HepG2 (cell line): ENCODE results near the gene TTC16. TPM values are rescaled to one million over a fixed set of nuclear protein-coding genes. Genes with fewer than 3 reads are reported as not detected.

Source experiments
- ATAC-seq: fragments of 200-7000 bp; cut with Tn5 transposase; 3 replicates; pipeline ENCODE4 v1.9.1; 2020; ENCODE audit warnings: mild to moderate bottlenecking, moderate library complexity
- BruUV-seq: library from RNA; stranded (reverse); fragments of 400-500 nt; replicated peaks from 2 replicates; lab custom pipeline; 2021; lab: Mats Ljungman, UMichigan
- CTCF ChIA-PET: fragments of 300-600 bp; formaldehyde crosslinking; extraction: SDS; loops from one replicate; lab custom pipeline; 2021; ENCODE audit warnings: low total read pairs, inconsistent platforms, low intra/inter-chr PET ratio; lab: Yijun Ruan, JAX
- POLR2A ChIA-PET: fragments of 350-600 bp; sonication (Branson Sonifier 250); formaldehyde crosslinking; loops from one replicate; lab custom pipeline; 2020; ENCODE audit warnings: antibody characterized with exemption, inconsistent platforms; lab: Yijun Ruan, JAX
- DNase-seq: peaks from one replicate; pipeline ENCODE4 v3.0.0-alpha.2; 2015; ENCODE audit warnings: low spot score
- FAIRE-seq: peaks from 3 replicates; lab custom pipeline; 2011; peaks lifted over from hg19 to GRCh38; lab: Jason Lieb, UNC
- H2AFZ ChIP-seq: one replicate; pipeline ENCODE4 v1.6.1; 2011; ENCODE audit warnings: low read length, inconsistent platforms
- H3K27ac ChIP-seq: fragments of 300-600 bp; 3 replicates; pipeline ENCODE4 v1.8.0; 2011; ENCODE audit warnings: mixed run types, mild to moderate bottlenecking, mixed read lengths, low read length, inconsistent platforms; ENCODE audit not compliant: insufficient read depth; ENCODE audit errors: extremely low read length
- H3K27me3 ChIP-seq, 2 experiments: fragments of 200-600 bp in 1 of 2; 2 replicates in 1 of 2; 3 replicates in 1 of 2; pipeline versions ENCODE4 v1.6.0 to v1.8.0; 2011; ENCODE audit warnings: low read length in 2 of 2, mild to moderate bottlenecking in 2 of 2, moderate library complexity in 2 of 2, inconsistent platforms in 1 of 2; ENCODE audit not compliant: insufficient read depth in 2 of 2, control insufficient read depth in 1 of 2
- H3K36me3 ChIP-seq, 2 experiments: fragments of 200-600 bp in 1 of 2; replicated peaks in 1 of 2; 2 replicates in 1 of 2; 3 replicates in 1 of 2; pipeline versions ENCODE4 v1.5.1 to v1.8.0; 2011; ENCODE audit warnings: low read length in 2 of 2, inconsistent platforms in 1 of 2; ENCODE audit not compliant: insufficient read depth in 2 of 2, control insufficient read depth in 1 of 2
- H3K4me1 ChIP-seq: 2 replicates; pipeline ENCODE4 v1.5.1; 2012; ENCODE audit warnings: low read length, inconsistent platforms; ENCODE audit not compliant: insufficient read depth
- H3K4me2 ChIP-seq: 2 replicates; pipeline ENCODE4 v1.6.0; 2011; ENCODE audit warnings: low read depth, low read length, inconsistent platforms
- H3K4me3 ChIP-seq, 3 experiments: fragments of 200-600 bp in 1 of 3; sonication (generic), shearing (Covaris generic) in 1 of 3; replicated peaks in 1 of 3; 2 replicates each; pipeline ENCODE4 v1.5.1; 2011 to 2016; ENCODE audit warnings: low read length in 3 of 3, inconsistent platforms in 2 of 3, low read depth in 2 of 3, mild to moderate bottlenecking in 2 of 3, control low read depth in 1 of 3, mixed read lengths in 1 of 3; ENCODE audit not compliant: insufficient read depth in 1 of 3
- H3K79me2 ChIP-seq: one replicate; pipeline ENCODE4 v1.6.1; 2011; ENCODE audit warnings: low read length, inconsistent platforms; ENCODE audit not compliant: insufficient read depth
- H3K9ac ChIP-seq: 2 replicates; pipeline ENCODE4 v1.6.0; 2011; ENCODE audit warnings: mild to moderate bottlenecking, low read depth, low read length, inconsistent platforms; ENCODE audit not compliant: insufficient read depth
- H3K9me3 ChIP-seq: 2 replicates; pipeline ENCODE4 v1.5.1; 2012; ENCODE audit warnings: mild to moderate bottlenecking, low read length
- H4K20me1 ChIP-seq: 2 replicates; pipeline ENCODE4 v1.6.0; 2011; ENCODE audit warnings: inconsistent platforms, mild to moderate bottlenecking, low read length, moderate library complexity; ENCODE audit not compliant: insufficient read depth
- NFAT5 ChIP-seq: sonication (generic); formaldehyde crosslinking; IDR thresholded peaks from 2 replicates; pipeline ENCODE4 v1.4.0; 2020; ENCODE audit warnings: missing genetic modification reagents
- ZNF121 ChIP-seq: sonication (generic); formaldehyde crosslinking; IDR thresholded peaks from 2 replicates; pipeline ENCODE4 v1.5.0; 2020; ENCODE audit warnings: mild to moderate bottlenecking, missing genetic modification reagents
- ZXDC ChIP-seq: sonication (generic); formaldehyde crosslinking; IDR thresholded peaks from 2 replicates; pipeline ENCODE4 v1.5.0; 2020; ENCODE audit warnings: mild to moderate bottlenecking, missing genetic modification reagents
- WGBS: methylation state at CpG from one replicate; pipeline ENCODE4 v1.1.6; 2017; ENCODE audit warnings: low lambda C conversion rate; 5-methylcytosine and 5-hydroxymethylcytosine counted together
- in situ Hi-C: cut with HindIII; loops from 2 replicates; pipeline ENCODE4 v1.10.0; 2017; ENCODE audit warnings: low pct_unique_long_range_greater_than_20kb; ENCODE audit not compliant: extremely low pct_ligation_motif_present
- intact Hi-C: fragments of 100-400 bp; cut with micrococcal nuclease; formaldehyde crosslinking; loops from one replicate; pipeline ENCODE4 v1.10.0; 2022; ENCODE audit not compliant: unreplicated experiment
- polyA plus RNA-seq, 8 experiments: library from polyadenylated mRNA; depleted of rRNA in 3 of 8; stranded (reverse) in 7 of 8; unstranded in 1 of 8; fragments of >200 nt; fragmentation: Illumina TruSeq in 4 of 8; extraction: Trizol in 4 of 8; gene quantifications; 2 replicates each; pipeline versions ENCODE4 v1.2.1 to v1.2.3, GENCODE V29; 2011 to 2016; ENCODE audit warnings: low read depth in 4 of 8, missing spikeins in 1 of 8, mixed read lengths in 1 of 8; ENCODE audit not compliant: insufficient read depth in 1 of 8
- total RNA-seq, 5 experiments: library from RNA; depleted of rRNA; stranded (reverse); fragments of >200 nt; fragmentation: Illumina TruSeq; extraction: Trizol; gene quantifications; 2 replicates each; pipeline ENCODE4 v1.2.3, GENCODE V29; 2016; ENCODE audit warnings: low read depth in 1 of 5

Gene TTC16
- total and polyA plus RNA-seq, 2 of the 13 experiments (the other 11 are each of a cell fraction or from before 2014, with no cell fraction given), result not detected

- intact Hi-C loops, result no loop called here
- H3K9ac ChIP-seq, result no peak overlapping the region
- H3K36me3 ChIP-seq, result no peaks in the 10 kb centered on the region
- in situ Hi-C loops, result no loop called here
- FAIRE-seq (no peak), DNase-seq (no peak), ATAC-seq (no peak)
- ChIA-PET CTCF (no interaction called here), POLR2A (no interaction called here)
- H3K27me3 ChIP-seq, result no peaks in the 10 kb centered on the region
- H3K4me1 ChIP-seq, result peaks cover 10% of the 10 kb centered on the region; the same call in 1 of the 2 replicates
- H3K4me2 ChIP-seq, result no peak overlapping the region
- H3K79me2 ChIP-seq, result no peaks in the 10 kb centered on the region
- BruUV-seq, result no TSS peak
- no peaks in the 10 kb centered on the region for H4K20me1 ChIP-seq
- no peak overlapping the region for H2AFZ ChIP-seq
- no peak overlapping the region for H3K27ac ChIP-seq
- no peak overlapping the region for H3K4me3 ChIP-seq
- WGBS, result 40% methylated on average over 5 of the region's 5 CpGs
- no peaks in the 10 kb centered on the region for H3K9me3 ChIP-seq
- TF ChIP-seq NFAT5 (CRISPR knock-in tag) (no peak), ZNF121 (CRISPR knock-in tag) (peak; percentile 42; the same call in 1 of the 2 replicates), ZXDC (CRISPR knock-in tag) (no peak)
Measured at GRCh38 chr9:127698386-127698785, 17.5 kb upstream of the TTC16 start.
